Measurements from ENCODE around the gene CTRB1. TPM values are rescaled to one million over a fixed set of nuclear protein-coding genes. Genes with fewer than 3 reads are reported as not detected.
A peak's percentile ranks its signal among the peaks of the same experiment; 100 is the strongest.
"Not testable (repeated sequence)": the region's sequence is repeated elsewhere in the genome, so short reads cannot be mapped to it uniquely, and the experiment has no call there.

Gene CTRB1
- total RNA-seq, 1 donor, result not detected

GRCh38 chr16:75266738-75267630 lies 48.2 kb downstream of the CTRB1 start:
- no peak for TF ChIP-seq CTCF (IDR thresholded peaks at IDR 0.05; ENCODE audit: insufficient read depth, low read length)
- DNase-seq (ENCODE audit: low read depth), result no peak
- H3K4me3 ChIP-seq (ENCODE audit: low read depth, low read length), result peak overlapping the region; percentile 84

DNA sequence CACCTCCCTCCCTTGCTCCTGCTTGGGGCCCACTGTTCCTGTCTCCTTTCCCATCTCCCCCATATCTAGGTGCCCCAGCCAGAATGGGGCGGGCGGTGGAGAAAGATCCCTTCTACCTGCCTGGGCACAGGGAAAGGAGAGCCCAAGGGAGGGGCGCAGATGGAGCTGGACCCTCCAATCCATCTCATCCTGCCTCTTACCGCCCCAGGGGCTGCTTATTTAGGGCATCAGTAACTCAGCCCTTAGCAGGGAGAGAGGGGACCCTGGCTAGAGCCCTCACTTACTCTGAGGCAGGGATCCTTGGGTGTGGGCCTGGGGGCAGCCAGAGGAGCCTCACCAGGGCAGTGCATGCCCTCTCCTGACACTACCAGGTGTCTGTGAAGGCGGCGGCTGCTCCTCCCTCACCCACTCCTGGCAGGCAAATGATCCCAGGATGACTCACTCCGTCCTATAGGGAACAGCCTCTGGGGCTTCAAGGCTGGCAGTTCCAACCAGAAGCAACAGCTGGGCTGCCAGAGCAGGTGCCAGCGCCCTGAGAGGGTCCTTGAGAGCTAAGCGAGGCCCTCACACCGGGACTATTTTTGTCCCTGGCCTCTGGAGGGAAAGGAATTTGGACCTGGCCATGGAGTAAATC lies 49.0 kb downstream of the CTRB1 start:
- TF ChIP-seq CTCF (IDR thresholded peaks at IDR 0.05; ENCODE audit: insufficient read depth, low read length), result no peak
- H3K4me3 ChIP-seq (ENCODE audit: low read depth, low read length), result no peak overlapping the region
- peak; percentile 28 for DNase-seq (ENCODE audit: low read depth)

DNA sequence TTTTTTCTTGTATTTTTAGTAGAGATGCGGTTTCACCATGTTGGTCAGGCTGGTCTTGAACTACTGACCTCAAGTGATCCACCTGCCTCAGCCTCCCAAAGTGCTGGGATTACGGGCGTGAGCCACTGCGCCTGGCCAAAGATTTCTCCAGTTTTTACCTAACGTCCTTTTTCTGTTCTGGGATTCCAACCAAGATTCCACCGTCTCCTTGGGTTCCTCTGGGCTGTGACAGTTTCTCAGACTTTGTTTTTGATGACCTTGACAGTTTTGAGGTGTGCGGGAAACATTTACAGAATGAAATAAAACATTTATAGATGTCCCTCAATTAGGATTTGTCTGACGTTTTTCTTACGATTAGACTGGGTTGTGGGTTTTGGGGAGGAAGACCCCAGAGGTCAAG lies 50.6 kb downstream of the CTRB1 start:
- not testable (repeated sequence) for DNase-seq (ENCODE audit: low read depth); H3K4me3 ChIP-seq (ENCODE audit: low read depth, low read length)

GRCh38 chr16:75271441-75272096 lies 52.8 kb downstream of the CTRB1 start:
- no peak for TF ChIP-seq CTCF (IDR thresholded peaks at IDR 0.05; ENCODE audit: insufficient read depth, low read length)

DNA sequence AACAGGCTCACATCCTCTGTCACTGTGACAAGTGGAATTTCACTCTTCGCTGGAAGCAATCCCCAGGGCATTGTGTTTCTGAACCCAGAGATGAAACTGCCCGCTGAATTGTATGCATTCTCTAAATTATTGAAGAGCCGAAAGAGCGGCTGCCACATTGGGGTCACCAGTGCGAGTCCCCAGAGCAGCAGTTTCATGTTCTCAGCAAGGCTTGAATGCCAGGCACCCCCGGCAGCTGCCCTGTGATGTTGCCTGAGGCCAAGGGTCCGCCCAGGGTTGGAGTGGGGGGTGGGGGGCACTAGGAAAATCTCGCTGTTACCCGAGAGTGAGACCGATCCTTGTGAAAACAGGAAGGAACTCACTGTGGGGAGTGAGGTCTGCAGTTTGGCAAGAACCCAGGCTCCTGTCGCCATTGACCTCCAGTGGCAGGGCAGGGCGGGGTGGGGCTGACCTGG lies 53.3 kb downstream of the CTRB1 start:
- no peak for DNase-seq (ENCODE audit: low read depth)
- no peak for TF ChIP-seq CTCF (IDR thresholded peaks at IDR 0.05; ENCODE audit: insufficient read depth, low read length)
- H3K4me3 ChIP-seq (ENCODE audit: low read depth, low read length), result no peak overlapping the region

More at GRCh38 chr16:75271441-75272096, 52.8 kb downstream of the CTRB1 start:
- no peak for DNase-seq (ENCODE audit: low read depth)
- H3K4me3 ChIP-seq (ENCODE audit: low read depth, low read length), result no peak overlapping the region

DNA sequence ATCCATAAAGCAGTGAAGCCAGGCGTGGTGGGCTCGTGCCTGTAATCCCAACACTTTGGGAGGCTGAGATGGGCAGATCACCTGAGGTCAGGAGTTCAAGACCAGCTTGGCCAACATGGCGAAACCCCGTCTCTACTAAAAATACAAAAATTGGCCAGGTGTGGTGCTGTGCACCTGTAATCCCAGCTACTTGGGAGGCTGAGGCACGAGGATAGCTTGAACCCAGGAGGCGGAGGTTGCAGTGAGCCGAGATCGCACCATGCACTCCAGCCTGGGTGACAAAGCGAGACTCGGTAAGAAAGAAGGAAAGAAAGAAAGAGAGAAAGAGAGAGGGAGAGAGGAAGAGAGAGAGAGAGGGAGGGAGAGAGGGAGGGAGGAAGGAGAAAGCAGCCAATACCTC lies 53.8 kb downstream of the CTRB1 start:
- not testable (repeated sequence) for DNase-seq (ENCODE audit: low read depth); H3K4me3 ChIP-seq (ENCODE audit: low read depth, low read length)

- H3K4me3 ChIP-seq (ENCODE audit: low read depth, low read length), result no peak overlapping the region
- peak; percentile 25 for DNase-seq (ENCODE audit: low read depth)
- TF ChIP-seq CTCF (IDR thresholded peaks at IDR 0.05; ENCODE audit: insufficient read depth, low read length), result no peak
These were observed 54.5 kb downstream of the CTRB1 start for GRCh38 chr16:75273054-75273925.
